Testis (tissue), 2 donors: ENCODE measurements around the gene UBAC2.

Source experiments
- CTCF ChIP-seq, 3 experiments: fragments of 450-650 bp in 2 of 3; fragments of 200-600 bp in 1 of 3; sonication (generic) in 1 of 3; IDR thresholded peaks; one replicate each; pipeline ENCODE4 v1.5.1; 2016 to 2019; ENCODE audit warnings: antibody characterized with exemption in 3 of 3, mild to moderate bottlenecking in 2 of 3, moderate library complexity in 1 of 3
- POLR2A ChIP-seq: fragments of 450-650 bp; IDR thresholded peaks from one replicate; pipeline ENCODE4 v1.6.1; 2017; ENCODE audit warnings: antibody characterized with exemption, mild to moderate bottlenecking, moderate library complexity

- TF ChIP-seq POLR2A (no peak), CTCF (IDR thresholded peaks at IDR 0.05) (no peak)
Measured at GRCh38 chr13:99335603-99336002, 134.9 kb downstream of the UBAC2 start.
